ENCODE results near the gene LIAS.
"Not testable (repeated sequence)": the region's sequence is repeated elsewhere in the genome, so short reads cannot be mapped to it uniquely, and the experiment has no call there.

The LIAS gene

GRCh38 chr4:39452860-39453587 is 5.8 kb upstream of the LIAS start:
- DNase-seq (ENCODE audit: low spot score) = no peak

GRCh38 chr4:39453738-39454137 is 5.1 kb upstream of the LIAS start:
- DNase-seq (ENCODE audit: low spot score) = no peak

GRCh38 chr4:39455486-39455885 is 3.4 kb upstream of the LIAS start:
- DNase-seq (ENCODE audit: low spot score) = no peak

GRCh38 chr4:39456946-39457763 is 1.7 kb upstream of the LIAS start:
- no peak for DNase-seq (ENCODE audit: low spot score)

- DNase-seq (ENCODE audit: low spot score) = not testable (repeated sequence)
Measured at GRCh38 chr4:39458161-39458504, 723 bp upstream of the LIAS start.

- DNase-seq (ENCODE audit: low spot score) = no peak
Measured at GRCh38 chr4:39464886-39465501, 6.1 kb downstream of the LIAS start.

- no peak for DNase-seq (ENCODE audit: low spot score)
Measured at GRCh38 chr4:39466747-39467146, 7.9 kb downstream of the LIAS start.

- no peak for DNase-seq (ENCODE audit: low spot score)
Measured at GRCh38 chr4:39467464-39467863, 8.6 kb downstream of the LIAS start.

- no peak for DNase-seq (ENCODE audit: low spot score)
Measured at GRCh38 chr4:39469429-39470077, 10.7 kb downstream of the LIAS start.

- no peak for DNase-seq (ENCODE audit: low spot score)
Measured at GRCh38 chr4:39470402-39470801, 11.5 kb downstream of the LIAS start.

- DNase-seq (ENCODE audit: low spot score) = no peak
Measured at GRCh38 chr4:39472396-39472795, 13.5 kb downstream of the LIAS start.

GRCh38 chr4:39476187-39476895 is 17.5 kb downstream of the LIAS start:
- no peak for DNase-seq (ENCODE audit: low spot score)

- DNase-seq (ENCODE audit: low spot score) = no peak
Measured at GRCh38 chr4:39480251-39480650, 21.4 kb downstream of the LIAS start.

- DNase-seq (ENCODE audit: low spot score) = no peak
Measured at GRCh38 chr4:39480902-39481695, 22.2 kb downstream of the LIAS start.

- no peak for DNase-seq (ENCODE audit: low spot score)
Measured at GRCh38 chr4:39484582-39485272, 25.9 kb downstream of the LIAS start.

GRCh38 chr4:39486221-39486804 is 27.5 kb downstream of the LIAS start:
- DNase-seq (ENCODE audit: low spot score) = no peak

GRCh38 chr4:39490322-39490721 is 31.5 kb downstream of the LIAS start:
- DNase-seq (ENCODE audit: low spot score) = no peak

- DNase-seq (ENCODE audit: low spot score) = no peak
Measured at GRCh38 chr4:39494354-39494753, 35.5 kb downstream of the LIAS start.

- DNase-seq (ENCODE audit: low spot score) = no peak
Measured at GRCh38 chr4:39495446-39496213, 36.8 kb downstream of the LIAS start.

Measured in left forelimb (tissue), 1 donor.